WTC11 (cell line): Measurements from ENCODE around the gene OLFM4.

Experiments used
- ATF3 ChIP-seq: sonication (generic); formaldehyde crosslinking; conservative IDR thresholded peaks from 2 replicates; pipeline ENCODE4 v1.8.1; 2022; ENCODE audit warnings: mild to moderate bottlenecking, missing genetic modification reagents
- CREB1 ChIP-seq: sonication (generic); formaldehyde crosslinking; IDR thresholded peaks from 2 replicates; pipeline ENCODE4 v1.8.0; 2023; ENCODE audit warnings: mild to moderate bottlenecking, missing genetic modification reagents
- ELF4 ChIP-seq: sonication (generic); formaldehyde crosslinking; IDR thresholded peaks from 2 replicates; pipeline ENCODE4 v1.8.1; 2022; ENCODE audit warnings: low read depth, mild to moderate bottlenecking, moderate library complexity, missing genetic modification reagents
- MAX ChIP-seq: sonication (generic); formaldehyde crosslinking; IDR thresholded peaks from 2 replicates; pipeline ENCODE4 v1.8.0; 2022; ENCODE audit warnings: mild to moderate bottlenecking, missing genetic modification reagents
- STAT6 ChIP-seq: sonication (generic); formaldehyde crosslinking; conservative IDR thresholded peaks from 2 replicates; pipeline ENCODE4 v1.8.1; 2023; ENCODE audit warnings: mild to moderate bottlenecking, low read depth, missing genetic modification reagents, moderate library complexity
- ZNF138 ChIP-seq: sonication (generic); formaldehyde crosslinking; conservative IDR thresholded peaks from 2 replicates; pipeline ENCODE4 v1.8.1; 2022; ENCODE audit warnings: mild to moderate bottlenecking, moderate library complexity, missing genetic modification reagents
- ZNF263 ChIP-seq: sonication (generic); formaldehyde crosslinking; IDR thresholded peaks from 2 replicates; pipeline ENCODE4 v1.8.1; 2022; ENCODE audit warnings: low read depth, mild to moderate bottlenecking, moderate library complexity, missing genetic modification reagents
- TF ChIP-seq, protein P1 (sequence below): sonication (generic); formaldehyde crosslinking; IDR thresholded peaks from 2 replicates; pipeline ENCODE4 v1.8.1; 2022; ENCODE audit warnings: low read depth, mild to moderate bottlenecking, moderate library complexity, missing genetic modification reagents, borderline replicate concordance
- TF ChIP-seq, protein P2 (sequence below): fragments of 200-600 bp; IDR thresholded peaks from 2 replicates; pipeline ENCODE4 v1.8.0; 2022; ENCODE audit warnings: antibody characterized with exemption
- TF ChIP-seq, protein P3 (sequence below): sonication (generic); formaldehyde crosslinking; IDR thresholded peaks from 2 replicates; pipeline ENCODE4 v1.8.0; 2022; ENCODE audit warnings: missing genetic modification reagents

DNA sequence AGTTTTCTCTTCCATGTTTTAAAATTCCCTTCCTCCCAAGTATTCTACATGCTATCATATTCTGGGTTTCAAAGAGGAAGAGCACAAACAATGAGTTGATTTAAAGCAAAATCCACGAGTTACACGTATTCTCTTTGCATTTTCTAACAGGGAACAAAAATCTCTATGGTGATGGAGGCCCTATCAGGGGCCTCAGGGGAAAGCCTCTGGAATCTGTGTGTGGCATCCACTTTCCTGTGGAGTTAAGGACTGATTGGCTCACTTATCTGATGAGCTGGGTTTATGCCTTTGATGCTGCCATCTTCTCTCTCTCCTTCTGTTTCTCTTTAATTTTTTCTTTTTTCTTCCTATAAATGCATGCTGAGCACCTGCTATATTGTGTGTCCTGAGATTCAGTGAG, 14.8 kb downstream of the OLFM4 start:
- TF ChIP-seq STAT6 (CRISPR knock-in tag) (no peak), MAX (CRISPR knock-in tag) (no peak), ELF4 (CRISPR knock-in tag) (no peak), CREB1 (CRISPR knock-in tag) (no peak), ATF3 (no peak), ZNF263 (CRISPR knock-in tag) (no peak), ZNF138 (CRISPR knock-in tag) (no peak)
- TF ChIP-seq, protein P1, sequence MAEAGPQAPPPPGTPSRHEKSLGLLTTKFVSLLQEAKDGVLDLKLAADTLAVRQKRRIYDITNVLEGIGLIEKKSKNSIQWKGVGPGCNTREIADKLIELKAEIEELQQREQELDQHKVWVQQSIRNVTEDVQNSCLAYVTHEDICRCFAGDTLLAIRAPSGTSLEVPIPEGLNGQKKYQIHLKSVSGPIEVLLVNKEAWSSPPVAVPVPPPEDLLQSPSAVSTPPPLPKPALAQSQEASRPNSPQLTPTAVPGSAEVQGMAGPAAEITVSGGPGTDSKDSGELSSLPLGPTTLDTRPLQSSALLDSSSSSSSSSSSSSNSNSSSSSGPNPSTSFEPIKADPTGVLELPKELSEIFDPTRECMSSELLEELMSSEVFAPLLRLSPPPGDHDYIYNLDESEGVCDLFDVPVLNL, result no peak
- TF ChIP-seq, protein P2, sequence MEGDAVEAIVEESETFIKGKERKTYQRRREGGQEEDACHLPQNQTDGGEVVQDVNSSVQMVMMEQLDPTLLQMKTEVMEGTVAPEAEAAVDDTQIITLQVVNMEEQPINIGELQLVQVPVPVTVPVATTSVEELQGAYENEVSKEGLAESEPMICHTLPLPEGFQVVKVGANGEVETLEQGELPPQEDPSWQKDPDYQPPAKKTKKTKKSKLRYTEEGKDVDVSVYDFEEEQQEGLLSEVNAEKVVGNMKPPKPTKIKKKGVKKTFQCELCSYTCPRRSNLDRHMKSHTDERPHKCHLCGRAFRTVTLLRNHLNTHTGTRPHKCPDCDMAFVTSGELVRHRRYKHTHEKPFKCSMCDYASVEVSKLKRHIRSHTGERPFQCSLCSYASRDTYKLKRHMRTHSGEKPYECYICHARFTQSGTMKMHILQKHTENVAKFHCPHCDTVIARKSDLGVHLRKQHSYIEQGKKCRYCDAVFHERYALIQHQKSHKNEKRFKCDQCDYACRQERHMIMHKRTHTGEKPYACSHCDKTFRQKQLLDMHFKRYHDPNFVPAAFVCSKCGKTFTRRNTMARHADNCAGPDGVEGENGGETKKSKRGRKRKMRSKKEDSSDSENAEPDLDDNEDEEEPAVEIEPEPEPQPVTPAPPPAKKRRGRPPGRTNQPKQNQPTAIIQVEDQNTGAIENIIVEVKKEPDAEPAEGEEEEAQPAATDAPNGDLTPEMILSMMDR, result no peak
- TF ChIP-seq, protein P3, sequence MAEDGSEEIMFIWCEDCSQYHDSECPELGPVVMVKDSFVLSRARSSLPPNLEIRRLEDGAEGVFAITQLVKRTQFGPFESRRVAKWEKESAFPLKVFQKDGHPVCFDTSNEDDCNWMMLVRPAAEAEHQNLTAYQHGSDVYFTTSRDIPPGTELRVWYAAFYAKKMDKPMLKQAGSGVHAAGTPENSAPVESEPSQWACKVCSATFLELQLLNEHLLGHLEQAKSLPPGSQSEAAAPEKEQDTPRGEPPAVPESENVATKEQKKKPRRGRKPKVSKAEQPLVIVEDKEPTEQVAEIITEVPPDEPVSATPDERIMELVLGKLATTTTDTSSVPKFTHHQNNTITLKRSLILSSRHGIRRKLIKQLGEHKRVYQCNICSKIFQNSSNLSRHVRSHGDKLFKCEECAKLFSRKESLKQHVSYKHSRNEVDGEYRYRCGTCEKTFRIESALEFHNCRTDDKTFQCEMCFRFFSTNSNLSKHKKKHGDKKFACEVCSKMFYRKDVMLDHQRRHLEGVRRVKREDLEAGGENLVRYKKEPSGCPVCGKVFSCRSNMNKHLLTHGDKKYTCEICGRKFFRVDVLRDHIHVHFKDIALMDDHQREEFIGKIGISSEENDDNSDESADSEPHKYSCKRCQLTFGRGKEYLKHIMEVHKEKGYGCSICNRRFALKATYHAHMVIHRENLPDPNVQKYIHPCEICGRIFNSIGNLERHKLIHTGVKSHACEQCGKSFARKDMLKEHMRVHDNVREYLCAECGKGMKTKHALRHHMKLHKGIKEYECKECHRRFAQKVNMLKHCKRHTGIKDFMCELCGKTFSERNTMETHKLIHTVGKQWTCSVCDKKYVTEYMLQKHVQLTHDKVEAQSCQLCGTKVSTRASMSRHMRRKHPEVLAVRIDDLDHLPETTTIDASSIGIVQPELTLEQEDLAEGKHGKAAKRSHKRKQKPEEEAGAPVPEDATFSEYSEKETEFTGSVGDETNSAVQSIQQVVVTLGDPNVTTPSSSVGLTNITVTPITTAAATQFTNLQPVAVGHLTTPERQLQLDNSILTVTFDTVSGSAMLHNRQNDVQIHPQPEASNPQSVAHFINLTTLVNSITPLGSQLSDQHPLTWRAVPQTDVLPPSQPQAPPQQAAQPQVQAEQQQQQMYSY (CRISPR knock-in tag), result no peak
